GM10266 (cell line): ENCODE results near the gene RMND5B.

Experiments
- DNase-seq: peaks from one replicate; pipeline ENCODE4 v3.0.0; 2012; ENCODE audit errors: extremely low spot score
- TF ChIP-seq, protein P1 (sequence below): IDR thresholded peaks from 2 replicates; pipeline ENCODE4 v1.5.1; 2012; ENCODE audit warnings: mild to moderate bottlenecking, low read depth; ENCODE audit not compliant: control insufficient read depth, insufficient read depth; ENCODE audit errors: missing control alignments

Gene RMND5B

DNA sequence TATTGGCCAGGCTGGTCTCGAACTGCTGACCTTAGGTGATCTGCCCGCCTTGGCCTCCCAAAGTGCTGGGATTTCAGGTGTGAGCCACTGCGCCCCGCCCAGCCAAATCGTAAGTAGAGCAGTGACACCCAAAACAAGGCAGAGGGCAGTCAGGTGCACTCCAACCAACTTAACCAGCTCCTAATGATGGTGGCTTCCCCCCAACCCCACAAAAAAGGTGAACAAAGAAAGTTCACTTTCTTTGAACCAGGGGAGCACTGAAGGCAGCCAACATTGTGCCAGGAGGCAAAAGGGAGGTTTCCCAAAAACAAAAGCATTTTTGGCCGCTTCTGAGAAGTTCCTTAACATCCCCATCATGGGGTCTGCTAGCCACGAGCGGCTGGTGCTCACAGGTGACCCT, 46.8 kb downstream of the RMND5B start:
- TF ChIP-seq, protein P1, sequence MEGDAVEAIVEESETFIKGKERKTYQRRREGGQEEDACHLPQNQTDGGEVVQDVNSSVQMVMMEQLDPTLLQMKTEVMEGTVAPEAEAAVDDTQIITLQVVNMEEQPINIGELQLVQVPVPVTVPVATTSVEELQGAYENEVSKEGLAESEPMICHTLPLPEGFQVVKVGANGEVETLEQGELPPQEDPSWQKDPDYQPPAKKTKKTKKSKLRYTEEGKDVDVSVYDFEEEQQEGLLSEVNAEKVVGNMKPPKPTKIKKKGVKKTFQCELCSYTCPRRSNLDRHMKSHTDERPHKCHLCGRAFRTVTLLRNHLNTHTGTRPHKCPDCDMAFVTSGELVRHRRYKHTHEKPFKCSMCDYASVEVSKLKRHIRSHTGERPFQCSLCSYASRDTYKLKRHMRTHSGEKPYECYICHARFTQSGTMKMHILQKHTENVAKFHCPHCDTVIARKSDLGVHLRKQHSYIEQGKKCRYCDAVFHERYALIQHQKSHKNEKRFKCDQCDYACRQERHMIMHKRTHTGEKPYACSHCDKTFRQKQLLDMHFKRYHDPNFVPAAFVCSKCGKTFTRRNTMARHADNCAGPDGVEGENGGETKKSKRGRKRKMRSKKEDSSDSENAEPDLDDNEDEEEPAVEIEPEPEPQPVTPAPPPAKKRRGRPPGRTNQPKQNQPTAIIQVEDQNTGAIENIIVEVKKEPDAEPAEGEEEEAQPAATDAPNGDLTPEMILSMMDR = no peak
- no peak for DNase-seq

DNA sequence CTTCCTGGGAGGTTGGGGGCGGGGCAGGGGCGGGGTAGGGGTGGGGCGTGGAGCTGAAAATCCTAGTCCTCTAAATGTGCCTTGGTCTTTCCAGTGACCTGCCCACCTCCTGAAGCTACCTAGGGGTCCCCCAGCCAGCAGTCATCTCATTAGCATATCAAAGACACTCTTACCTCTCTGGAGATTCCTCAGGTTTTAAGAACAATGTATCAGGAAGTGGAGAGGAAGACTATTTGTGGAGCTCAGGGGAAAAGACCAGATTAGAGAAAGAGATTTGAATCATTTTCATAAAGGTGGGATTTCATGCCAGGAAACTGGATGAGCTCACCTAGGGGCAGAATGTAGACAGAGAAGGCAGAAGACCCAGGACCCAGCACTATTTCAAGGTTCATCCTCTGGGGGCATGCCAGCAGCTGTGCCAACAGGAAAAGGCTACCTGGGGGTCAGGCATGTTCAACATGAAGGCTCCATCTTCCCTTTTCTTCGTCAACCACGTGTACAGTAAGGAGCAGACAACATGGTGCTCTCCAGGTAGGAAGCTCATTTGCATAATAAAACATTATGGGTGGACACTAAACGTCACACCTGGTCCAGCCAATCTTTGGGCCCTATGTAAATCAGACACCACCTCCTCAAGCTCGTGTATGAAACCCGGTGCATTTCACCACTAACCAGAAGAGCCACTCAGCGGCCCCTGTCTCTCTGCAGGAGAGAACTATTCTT, 49.5 kb downstream of the RMND5B start:
- DNase-seq = no peak
- TF ChIP-seq, protein P1 = no peak

DNA sequence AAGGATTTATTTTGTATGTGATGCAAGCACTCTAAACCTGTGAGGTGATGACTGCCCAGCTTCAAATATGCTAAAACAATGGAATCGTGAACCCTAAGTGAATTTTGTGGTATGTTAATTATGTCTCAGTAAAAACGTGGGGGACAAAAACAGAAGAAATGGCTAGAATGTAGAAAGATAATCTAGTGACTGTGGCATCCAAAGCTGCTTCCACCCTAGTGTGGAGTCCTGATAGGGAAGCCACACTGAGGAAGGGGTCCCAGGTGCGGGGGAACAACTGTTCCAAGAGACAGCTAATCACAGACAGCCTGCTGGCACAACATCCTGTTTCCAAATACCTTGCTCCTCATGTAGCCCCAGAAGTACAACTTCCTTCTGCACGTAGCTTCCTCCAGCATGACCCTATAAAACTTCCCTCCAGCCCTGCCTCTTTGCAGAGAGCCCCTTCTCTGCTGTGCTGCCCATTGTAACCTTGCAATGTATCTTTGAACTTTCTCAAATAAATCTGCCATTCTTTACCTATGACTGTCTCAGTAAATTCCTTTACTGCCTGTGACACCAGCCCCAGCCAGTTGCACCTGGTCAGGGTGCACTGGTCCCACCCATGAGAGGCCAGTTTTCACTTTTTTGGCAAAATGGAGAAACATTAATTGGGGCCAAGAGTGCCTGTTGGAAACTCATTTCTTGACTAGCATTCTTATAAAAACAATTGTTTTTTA, 51.5 kb downstream of the RMND5B start:
- no peak for DNase-seq
- TF ChIP-seq, protein P1 = no peak

DNA sequence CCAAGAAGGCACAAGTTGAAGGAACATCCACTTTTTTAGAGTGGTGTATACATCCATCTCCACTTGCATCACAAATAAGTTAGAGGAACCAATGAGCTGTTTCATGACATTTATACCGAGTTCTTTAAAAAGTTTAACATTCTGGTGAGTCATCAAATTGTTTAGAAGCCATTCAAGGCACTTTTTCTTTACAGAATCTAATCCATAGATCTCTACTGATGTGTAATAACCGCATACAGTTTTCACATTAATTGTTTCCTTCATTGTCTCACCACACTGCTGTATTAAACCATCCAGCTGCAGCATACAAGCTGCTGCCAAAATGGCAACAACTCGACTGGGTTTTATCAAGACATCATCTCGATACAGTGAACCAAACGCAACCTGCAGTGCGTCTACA, 55.6 kb downstream of the RMND5B start:
- TF ChIP-seq, protein P1 = no peak

DNA sequence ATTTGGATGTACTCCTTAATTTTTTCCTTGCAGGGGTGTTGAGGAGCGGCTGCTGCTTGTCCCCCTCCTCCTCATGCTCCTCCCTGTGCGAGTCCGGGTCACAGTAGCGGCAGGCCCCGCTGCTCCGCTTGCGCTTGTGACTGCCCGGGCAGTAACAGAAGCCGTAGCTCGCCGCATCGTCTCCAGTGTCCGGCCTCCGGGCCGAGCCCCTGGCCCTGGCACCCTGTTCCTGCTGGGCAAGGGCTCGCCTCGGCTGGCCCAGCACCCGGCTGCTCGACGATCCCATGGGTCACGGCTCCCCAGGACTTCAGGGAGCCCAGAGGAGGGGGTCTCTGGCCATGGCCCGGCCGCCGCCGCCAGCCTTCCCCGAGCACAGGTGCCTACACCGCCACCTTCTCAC, 56.2 kb downstream of the RMND5B start, which contains the start of gene GMCL2:
Gene GMCL2 (minus strand): TSS at position 358 of the 400 bp plus-strand sequence. CDS start 72 bp downstream, at position 286.
- TF ChIP-seq, protein P1 = no peak
- DNase-seq = no peak

More for the DNA sequence above, 55.6 kb downstream of the RMND5B start:
- DNase-seq = no peak

DNA sequence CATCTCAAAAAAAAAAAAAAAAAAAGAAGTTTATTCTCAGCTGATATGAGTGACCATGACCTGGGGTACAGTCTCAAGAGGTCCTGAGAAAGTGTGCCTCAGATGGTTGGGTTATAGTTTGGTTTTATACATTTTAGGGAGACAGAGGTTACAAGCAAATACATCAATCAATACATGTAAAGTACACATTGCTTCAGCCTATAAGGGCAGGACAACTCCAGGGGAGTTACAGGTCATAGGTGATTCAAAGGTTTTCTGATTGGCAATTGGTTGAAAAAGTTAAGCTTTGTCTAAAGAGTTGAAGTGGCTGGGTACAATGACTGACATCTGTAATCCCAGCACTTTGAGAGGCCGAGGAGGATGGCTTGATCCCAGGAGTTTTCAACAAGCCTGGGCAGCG, 58.6 kb downstream of the RMND5B start:
- no peak for DNase-seq
- TF ChIP-seq, protein P1 = no peak

DNA sequence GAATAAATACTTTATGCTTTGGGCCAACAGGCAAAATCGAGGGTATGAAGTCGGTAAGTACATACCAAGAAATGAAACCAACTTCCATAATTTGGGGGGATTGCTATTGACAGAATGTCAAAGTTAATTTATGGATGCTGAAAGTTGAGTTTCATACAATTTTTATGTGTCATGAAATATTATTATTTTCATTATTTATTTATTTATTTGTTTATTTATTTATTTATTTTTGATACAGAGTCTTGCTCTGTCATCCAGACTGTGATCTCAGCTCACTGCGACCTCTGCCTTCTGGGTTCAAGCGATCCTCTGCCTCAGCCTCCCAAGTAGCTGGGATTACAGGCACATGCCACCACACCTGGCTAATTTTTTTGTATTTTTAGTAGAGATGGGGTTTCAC, 60.8 kb downstream of the RMND5B start:
- TF ChIP-seq, protein P1 = no peak
- DNase-seq = no peak
